OCI-LY7 (cell line): ENCODE measurements around the gene STRADB. TPM values are rescaled to one million over a fixed set of nuclear protein-coding genes. Genes with fewer than 3 reads are reported as not detected.

ENCODE experiments used
- BruUV-seq: library from RNA; stranded (reverse); fragments of 400-500 nt; replicated peaks from 2 replicates; lab custom pipeline; 2021; lab: Mats Ljungman, UMichigan
- CTCF ChIA-PET: fragments of 300-600 bp; sonication (Branson Sonifier 250); formaldehyde crosslinking; loops from one replicate; lab custom pipeline; 2022; ENCODE audit warnings: antibody characterized with exemption; ENCODE audit not compliant: unreplicated experiment; lab: Charles Lee
- POLR2A ChIA-PET: fragments of 300-600 bp; sonication (Branson Sonifier 250); formaldehyde crosslinking; loops from one replicate; lab custom pipeline; 2022; ENCODE audit warnings: antibody characterized with exemption; lab: Charles Lee
- DNase-seq: peaks from one replicate; pipeline ENCODE4 v3.0.0-alpha.2; 2015; ENCODE audit warnings: low spot score
- H2AFZ ChIP-seq: fragments of 200-600 bp; sonication (generic), shearing (Covaris generic); 2 replicates; pipeline ENCODE4 v1.6.1; 2014; ENCODE audit warnings: mild to moderate bottlenecking, antibody characterized with exemption, low read length, moderate library complexity
- H3K27ac ChIP-seq: fragments of 200-600 bp; sonication (generic); 2 replicates; pipeline ENCODE4 v1.5.1; 2014; ENCODE audit warnings: mixed run types, low read depth, mild to moderate bottlenecking, moderate library complexity, low read length, inconsistent platforms; ENCODE audit not compliant: poor library complexity, severe bottlenecking
- H3K36me3 ChIP-seq: fragments of 200-600 bp; sonication (generic); 2 replicates; pipeline ENCODE4 v1.6.1; 2014; ENCODE audit warnings: mild to moderate bottlenecking, antibody characterized with exemption, low read length, moderate library complexity, mixed read lengths; ENCODE audit not compliant: insufficient read depth
- H3K4me1 ChIP-seq: fragments of 200-600 bp; sonication (generic); 2 replicates; pipeline ENCODE4 v1.5.1; 2014; ENCODE audit warnings: mild to moderate bottlenecking, low read length; ENCODE audit not compliant: insufficient read depth, poor library complexity, severe bottlenecking
- H3K4me2 ChIP-seq: fragments of 200-600 bp; sonication (generic); 2 replicates; pipeline ENCODE4 v1.6.1; 2014; ENCODE audit warnings: mild to moderate bottlenecking, low read length
- H3K4me3 ChIP-seq: fragments of 200-600 bp; sonication (generic); 2 replicates; pipeline ENCODE4 v1.5.1; 2014; ENCODE audit warnings: mild to moderate bottlenecking, low read depth, low read length; ENCODE audit not compliant: poor library complexity, severe bottlenecking
- H3K79me2 ChIP-seq: fragments of 200-600 bp; sonication (generic); 2 replicates; pipeline ENCODE4 v1.6.1; 2016; ENCODE audit warnings: low read depth, mild to moderate bottlenecking, low read length, moderate library complexity, mixed read lengths; ENCODE audit not compliant: insufficient read depth
- H3K9me2 ChIP-seq: fragments of 200-600 bp; sonication (generic); 2 replicates; pipeline ENCODE4 v1.6.1; 2016; ENCODE audit warnings: mild to moderate bottlenecking, low read length, mixed read lengths; ENCODE audit not compliant: insufficient read depth
- H3K9me3 ChIP-seq: fragments of 200-600 bp; sonication (generic); 2 replicates; pipeline ENCODE4 v1.6.1; 2014; ENCODE audit warnings: mild to moderate bottlenecking, mixed run types, low read length, mixed read lengths
- H4K20me1 ChIP-seq: fragments of 200-600 bp; sonication (generic); 2 replicates; pipeline ENCODE4 v1.6.1; 2014; ENCODE audit warnings: mild to moderate bottlenecking, antibody characterized with exemption, low read length, moderate library complexity, mixed read lengths; ENCODE audit not compliant: insufficient read depth
- CTCF ChIP-seq: fragments of 200-600 bp; sonication (generic); conservative IDR thresholded peaks from 2 replicates; pipeline ENCODE4 v1.5.1; 2014; ENCODE audit warnings: mild to moderate bottlenecking, antibody characterized with exemption, low read length, moderate library complexity, mixed read lengths
- EZH2phosphoT487 ChIP-seq: fragments of 200-600 bp; sonication (generic); IDR thresholded peaks from 2 replicates; pipeline ENCODE4 v1.6.1; 2018; ENCODE audit warnings: low read depth, borderline replicate concordance, mild to moderate bottlenecking, mixed run types, antibody characterized with exemption, low read length, moderate library complexity, mixed read lengths
- intact Hi-C: fragments of 100-400 bp; cut with micrococcal nuclease; formaldehyde crosslinking; loops from one replicate; pipeline ENCODE4 v1.10.0; 2022; ENCODE audit not compliant: unreplicated experiment
- total RNA-seq, 2 experiments: library from RNA; depleted of rRNA in 1 of 2; stranded (reverse); fragments of >200 nt in 1 of 2; shearing (Covaris generic) in 1 of 2; gene quantifications; 2 replicates each; pipeline ENCODE4 v1.2.3, GENCODE V29; 2014 to 2022

STRADB gene
- total RNA-seq, 2 experiments from 2014 or later: 8.4 to 21.4 TPM

- no peaks in the 10 kb centered on the region for H3K9me2 ChIP-seq
- ChIA-PET POLR2A (no interaction called here), CTCF (no interaction called here)
- no peak overlapping the region for H3K27ac ChIP-seq
- no TSS peak for BruUV-seq
- no peak overlapping the region for H3K4me3 ChIP-seq
- intact Hi-C loops: no loop called here
- H3K4me1 ChIP-seq: no peaks in the 10 kb centered on the region
- H3K79me2 ChIP-seq: no peaks in the 10 kb centered on the region
- TF ChIP-seq CTCF (no peak), EZH2phosphoT487 (no peak)
- H4K20me1 ChIP-seq: no peaks in the 10 kb centered on the region
- no peaks in the 10 kb centered on the region for H3K36me3 ChIP-seq
- H2AFZ ChIP-seq: no peak overlapping the region
- H3K9me3 ChIP-seq: peaks cover 3% of the 10 kb centered on the region; the same call in 1 of the 2 replicates
- H3K4me2 ChIP-seq: no peak overlapping the region
- DNase-seq: no peak
Observed at GRCh38 chr2:201500534-201500933, 49.0 kb downstream of the STRADB start.

- Histone ChIP-seq H3K27ac (no peak overlapping the region), H3K9me3 (peaks cover 3% of the 10 kb centered on the region; the same call in 1 of the 2 replicates), H3K36me3 (no peaks in the 10 kb centered on the region), H3K4me1 (no peaks in the 10 kb centered on the region), H4K20me1 (no peaks in the 10 kb centered on the region), H3K4me2 (no peak overlapping the region), H3K4me3 (no peak overlapping the region), H2AFZ (no peak overlapping the region), H3K79me2 (no peaks in the 10 kb centered on the region), H3K9me2 (no peaks in the 10 kb centered on the region)
- ChIA-PET CTCF (no interaction called here), POLR2A (interaction anchor here (0.7 kb wide), 1 partner anchor 15 kb away, joined by 5 read pairs; no protein-coding TSS in a partner anchor)
- TF ChIP-seq EZH2phosphoT487 (no peak), CTCF (no peak)
- intact Hi-C loops: no loop called here
- BruUV-seq: no TSS peak
- no peak for DNase-seq
Observed at GRCh38 chr2:201502713-201503112, 51.2 kb downstream of the STRADB start.

GRCh38 chr2:201507725-201508124, 56.2 kb downstream of the STRADB start:
- Histone ChIP-seq H3K9me2 (no peaks in the 10 kb centered on the region), H3K4me3 (no peak overlapping the region), H3K79me2 (no peaks in the 10 kb centered on the region), H3K27ac (no peak overlapping the region), H4K20me1 (no peaks in the 10 kb centered on the region), H3K9me3 (peaks cover 2% of the 10 kb centered on the region; the same call in 1 of the 2 replicates), H2AFZ (no peak overlapping the region), H3K4me2 (no peak overlapping the region), H3K4me1 (no peaks in the 10 kb centered on the region), H3K36me3 (no peaks in the 10 kb centered on the region)
- POLR2A ChIA-PET: no interaction called here
- DNase-seq: no peak
- no TSS peak for BruUV-seq
- intact Hi-C loops: no loop called here
- TF ChIP-seq EZH2phosphoT487: no peak
- TF ChIP-seq CTCF: no peak
- CTCF ChIA-PET: no interaction called here
